ENCODE results near the gene MYRIP. TPM values are rescaled to one million over a fixed set of nuclear protein-coding genes. Genes with fewer than 3 reads are reported as not detected.

MYRIP gene
- polyA plus RNA-seq, 1 of the 3 experiments (the other 2 are of a cell fraction): 1.2 TPM

DNA sequence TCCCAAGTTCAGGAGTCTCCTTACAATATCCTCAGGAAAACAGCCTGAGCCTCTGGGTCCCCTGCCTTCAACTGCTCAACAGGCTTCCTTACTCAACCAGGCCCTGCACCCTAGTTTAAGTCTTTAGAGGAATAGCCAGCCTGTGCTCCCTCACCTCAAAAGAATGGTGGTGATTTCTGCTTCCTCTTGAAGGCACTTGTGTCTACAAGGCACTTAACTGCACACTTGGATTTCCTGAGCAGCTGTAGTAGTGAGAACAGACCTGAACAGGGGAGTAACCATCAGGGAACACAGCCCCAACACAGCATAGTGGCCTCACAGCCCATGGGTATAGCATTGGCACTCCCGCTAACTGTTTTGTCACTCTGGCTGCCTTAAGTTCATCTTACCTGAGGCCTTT is 244.3 kb downstream of the MYRIP start:
- Histone ChIP-seq H3K9me3 (peaks cover 13% of the 10 kb centered on the region; the same call in 1 of the 2 replicates), H3F3A (replicated peaks; ENCODE audit: insufficient read depth) (no peaks in the 10 kb centered on the region), H3K27ac (ENCODE audit: low read depth in 2 of 2, low read length in 1 of 2) (no peak overlapping the region), H3K9me2 (no peaks in the 10 kb centered on the region), H3K4me1 (ENCODE audit: control insufficient read depth in 1 of 2, insufficient read depth in 2 of 2, low read depth in 1 of 2, low read length in 1 of 2) (peaks cover 0 to 3% of the 10 kb centered on the region in 2 experiments; a peak in 2 of 4 replicates), H2AFZ (ENCODE audit: low read depth) (no peak overlapping the region), H4K20me1 (ENCODE audit: insufficient read depth) (no peaks in the 10 kb centered on the region), H3K36me3 (replicated peaks in 1 of 2; ENCODE audit: control insufficient read depth in 1 of 2, insufficient read depth in 2 of 2, low read length in 1 of 2) (peaks cover 0 to 5% of the 10 kb centered on the region in 2 experiments), H3K9ac (no peak overlapping the region), H3K4me2 (no peak overlapping the region), H3K79me2 (ENCODE audit: insufficient read depth) (no peaks in the 10 kb centered on the region), H3K27me3 (ENCODE audit: insufficient read depth) (no peaks in the 10 kb centered on the region), H3K4me3 (ENCODE audit: low read depth in 2 of 2, low read length in 1 of 2) (no peak overlapping the region)
- TF ChIP-seq JUND (IDR thresholded peaks at IDR 0.05) (no peak), MXI1 (IDR thresholded peaks at IDR 0.05; ENCODE audit: low read depth, low read length) (no peak), RAD21 (IDR thresholded peaks at IDR 0.05; ENCODE audit: low read length) (no peak), SMC3 (IDR thresholded peaks at IDR 0.05; ENCODE audit: low read depth, low read length) (no peak), TEAD4 (IDR thresholded peaks at IDR 0.05; ENCODE audit: borderline replicate concordance, insufficient read depth) (no peak), FOXM1 (IDR thresholded peaks at IDR 0.05; ENCODE audit: low read depth) (no peak), NFIC (IDR thresholded peaks at IDR 0.05; ENCODE audit: borderline replicate concordance) (no peak), GATA2 (CRISPR knock-in tag; IDR thresholded peaks at IDR 0.05) (no peak), MEF2A (IDR thresholded peaks at IDR 0.05; ENCODE audit: borderline replicate concordance, low read depth) (no peak), FOSL2 (IDR thresholded peaks at IDR 0.05; ENCODE audit: borderline replicate concordance, low read depth) (no peak)
- TF ChIP-seq, protein P1, sequence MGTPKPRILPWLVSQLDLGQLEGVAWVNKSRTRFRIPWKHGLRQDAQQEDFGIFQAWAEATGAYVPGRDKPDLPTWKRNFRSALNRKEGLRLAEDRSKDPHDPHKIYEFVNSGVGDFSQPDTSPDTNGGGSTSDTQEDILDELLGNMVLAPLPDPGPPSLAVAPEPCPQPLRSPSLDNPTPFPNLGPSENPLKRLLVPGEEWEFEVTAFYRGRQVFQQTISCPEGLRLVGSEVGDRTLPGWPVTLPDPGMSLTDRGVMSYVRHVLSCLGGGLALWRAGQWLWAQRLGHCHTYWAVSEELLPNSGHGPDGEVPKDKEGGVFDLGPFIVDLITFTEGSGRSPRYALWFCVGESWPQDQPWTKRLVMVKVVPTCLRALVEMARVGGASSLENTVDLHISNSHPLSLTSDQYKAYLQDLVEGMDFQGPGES (IDR thresholded peaks at IDR 0.05; ENCODE audit: low read depth, low read length): no peak
- TF ChIP-seq, protein P2, sequence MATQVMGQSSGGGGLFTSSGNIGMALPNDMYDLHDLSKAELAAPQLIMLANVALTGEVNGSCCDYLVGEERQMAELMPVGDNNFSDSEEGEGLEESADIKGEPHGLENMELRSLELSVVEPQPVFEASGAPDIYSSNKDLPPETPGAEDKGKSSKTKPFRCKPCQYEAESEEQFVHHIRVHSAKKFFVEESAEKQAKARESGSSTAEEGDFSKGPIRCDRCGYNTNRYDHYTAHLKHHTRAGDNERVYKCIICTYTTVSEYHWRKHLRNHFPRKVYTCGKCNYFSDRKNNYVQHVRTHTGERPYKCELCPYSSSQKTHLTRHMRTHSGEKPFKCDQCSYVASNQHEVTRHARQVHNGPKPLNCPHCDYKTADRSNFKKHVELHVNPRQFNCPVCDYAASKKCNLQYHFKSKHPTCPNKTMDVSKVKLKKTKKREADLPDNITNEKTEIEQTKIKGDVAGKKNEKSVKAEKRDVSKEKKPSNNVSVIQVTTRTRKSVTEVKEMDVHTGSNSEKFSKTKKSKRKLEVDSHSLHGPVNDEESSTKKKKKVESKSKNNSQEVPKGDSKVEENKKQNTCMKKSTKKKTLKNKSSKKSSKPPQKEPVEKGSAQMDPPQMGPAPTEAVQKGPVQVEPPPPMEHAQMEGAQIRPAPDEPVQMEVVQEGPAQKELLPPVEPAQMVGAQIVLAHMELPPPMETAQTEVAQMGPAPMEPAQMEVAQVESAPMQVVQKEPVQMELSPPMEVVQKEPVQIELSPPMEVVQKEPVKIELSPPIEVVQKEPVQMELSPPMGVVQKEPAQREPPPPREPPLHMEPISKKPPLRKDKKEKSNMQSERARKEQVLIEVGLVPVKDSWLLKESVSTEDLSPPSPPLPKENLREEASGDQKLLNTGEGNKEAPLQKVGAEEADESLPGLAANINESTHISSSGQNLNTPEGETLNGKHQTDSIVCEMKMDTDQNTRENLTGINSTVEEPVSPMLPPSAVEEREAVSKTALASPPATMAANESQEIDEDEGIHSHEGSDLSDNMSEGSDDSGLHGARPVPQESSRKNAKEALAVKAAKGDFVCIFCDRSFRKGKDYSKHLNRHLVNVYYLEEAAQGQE (IDR thresholded peaks at IDR 0.05; ENCODE audit: low read depth, low read length): no peak
- TF ChIP-seq, protein P3, sequence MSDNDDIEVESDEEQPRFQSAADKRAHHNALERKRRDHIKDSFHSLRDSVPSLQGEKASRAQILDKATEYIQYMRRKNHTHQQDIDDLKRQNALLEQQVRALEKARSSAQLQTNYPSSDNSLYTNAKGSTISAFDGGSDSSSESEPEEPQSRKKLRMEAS (IDR thresholded peaks at IDR 0.05; ENCODE audit: low read depth): no peak
- WGBS (ENCODE audit: low lambda C conversion rate): 86% methylated on average over 1 of the region's 1 CpG
- ChIA-PET CTCF (interaction anchor here (0.8 to 1.0 kb wide), 2 partner anchors 329 to 503 kb away, joined by 3 to 4 read pairs; no protein-coding TSS in a partner anchor), POLR2A (no interaction called here)
- no peak for DNase-seq

Data from SK-N-SH (cell line).